SK-N-SH (cell line): ENCODE data around the gene GDPD5.

Experiments
- ELF1 ChIP-seq: IDR thresholded peaks from 2 replicates; pipeline ENCODE4 v1.4.0; 2012
- EP300 ChIP-seq, 2 experiments: IDR thresholded peaks; 2 replicates each; pipeline versions ENCODE4 v1.4.0 to v1.6.1; 2012; ENCODE audit warnings: borderline replicate concordance in 1 of 2, low read depth in 1 of 2, low read length in 1 of 2
- FOXJ3 ChIP-seq: sonication (generic); formaldehyde crosslinking; IDR thresholded peaks from 2 replicates; pipeline ENCODE4 v1.5.1; 2020; ENCODE audit warnings: mild to moderate bottlenecking, missing genetic modification reagents
- FOXM1 ChIP-seq: IDR thresholded peaks from 2 replicates; pipeline ENCODE4 v1.4.0; 2012; ENCODE audit warnings: low read depth, mild to moderate bottlenecking
- JUND ChIP-seq: IDR thresholded peaks from 2 replicates; pipeline ENCODE4 v1.4.0; 2012
- MXI1 ChIP-seq: IDR thresholded peaks from 2 replicates; pipeline ENCODE4 v1.6.1; 2012; ENCODE audit warnings: mild to moderate bottlenecking, low read depth, low read length, improper control_type of control experiment
- NFIC ChIP-seq: IDR thresholded peaks from 2 replicates; pipeline ENCODE4 v1.4.0; 2012; ENCODE audit warnings: borderline replicate concordance
- POLR2AphosphoS5 ChIP-seq: IDR thresholded peaks from 2 replicates; pipeline ENCODE4 v1.6.1; 2012; ENCODE audit warnings: low read depth, low read length
- RAD21 ChIP-seq: IDR thresholded peaks from 2 replicates; pipeline ENCODE4 v1.6.1; 2012; ENCODE audit warnings: mild to moderate bottlenecking, low read length
- RXRA ChIP-seq: IDR thresholded peaks from 2 replicates; pipeline ENCODE4 v1.4.0; 2012; ENCODE audit warnings: low read depth, mild to moderate bottlenecking, borderline replicate concordance
- TAF1 ChIP-seq: IDR thresholded peaks from 2 replicates; pipeline ENCODE4 v1.6.1; 2012; ENCODE audit warnings: low read depth, mild to moderate bottlenecking, low read length, moderate library complexity, borderline replicate concordance
- TF ChIP-seq, protein P1 (sequence below): fragments of 200-600 bp; sonication (generic); IDR thresholded peaks from 2 replicates; pipeline ENCODE4 v1.6.1; 2017; ENCODE audit warnings: antibody characterized with exemption, mild to moderate bottlenecking, moderate library complexity
- TF ChIP-seq, protein P2 (sequence below): fragments of 150-350 bp; IDR thresholded peaks from 2 replicates; pipeline ENCODE4 v1.6.1; 2017; ENCODE audit warnings: antibody characterized with exemption, low read length, low read depth, borderline replicate concordance
- TF ChIP-seq, protein P3 (sequence below): IDR thresholded peaks from 2 replicates; pipeline ENCODE4 v1.4.0; 2012; ENCODE audit warnings: low read depth

DNA sequence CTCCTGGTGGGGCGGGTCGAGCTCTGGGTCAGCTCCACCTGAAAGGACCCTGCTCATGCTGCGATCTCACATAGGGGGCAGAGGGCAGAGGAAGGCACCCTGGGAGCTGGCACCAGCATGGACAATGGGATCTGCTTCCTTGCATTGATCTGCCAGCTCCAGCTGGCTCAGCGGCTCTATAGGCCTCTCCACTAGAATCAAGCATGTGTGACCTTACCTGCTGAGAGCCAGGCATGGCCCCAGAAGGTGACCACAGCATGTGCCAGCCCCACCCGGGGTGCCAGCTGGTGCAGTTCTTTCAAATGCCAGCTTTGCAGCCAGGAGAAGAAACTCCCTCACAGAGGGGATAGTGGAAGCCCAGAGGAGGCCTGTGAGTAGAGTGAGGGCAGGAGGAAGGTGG, 70.8 kb downstream of the GDPD5 start:
- TF ChIP-seq, protein P1, sequence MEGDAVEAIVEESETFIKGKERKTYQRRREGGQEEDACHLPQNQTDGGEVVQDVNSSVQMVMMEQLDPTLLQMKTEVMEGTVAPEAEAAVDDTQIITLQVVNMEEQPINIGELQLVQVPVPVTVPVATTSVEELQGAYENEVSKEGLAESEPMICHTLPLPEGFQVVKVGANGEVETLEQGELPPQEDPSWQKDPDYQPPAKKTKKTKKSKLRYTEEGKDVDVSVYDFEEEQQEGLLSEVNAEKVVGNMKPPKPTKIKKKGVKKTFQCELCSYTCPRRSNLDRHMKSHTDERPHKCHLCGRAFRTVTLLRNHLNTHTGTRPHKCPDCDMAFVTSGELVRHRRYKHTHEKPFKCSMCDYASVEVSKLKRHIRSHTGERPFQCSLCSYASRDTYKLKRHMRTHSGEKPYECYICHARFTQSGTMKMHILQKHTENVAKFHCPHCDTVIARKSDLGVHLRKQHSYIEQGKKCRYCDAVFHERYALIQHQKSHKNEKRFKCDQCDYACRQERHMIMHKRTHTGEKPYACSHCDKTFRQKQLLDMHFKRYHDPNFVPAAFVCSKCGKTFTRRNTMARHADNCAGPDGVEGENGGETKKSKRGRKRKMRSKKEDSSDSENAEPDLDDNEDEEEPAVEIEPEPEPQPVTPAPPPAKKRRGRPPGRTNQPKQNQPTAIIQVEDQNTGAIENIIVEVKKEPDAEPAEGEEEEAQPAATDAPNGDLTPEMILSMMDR = no peak
- TF ChIP-seq, protein P2, sequence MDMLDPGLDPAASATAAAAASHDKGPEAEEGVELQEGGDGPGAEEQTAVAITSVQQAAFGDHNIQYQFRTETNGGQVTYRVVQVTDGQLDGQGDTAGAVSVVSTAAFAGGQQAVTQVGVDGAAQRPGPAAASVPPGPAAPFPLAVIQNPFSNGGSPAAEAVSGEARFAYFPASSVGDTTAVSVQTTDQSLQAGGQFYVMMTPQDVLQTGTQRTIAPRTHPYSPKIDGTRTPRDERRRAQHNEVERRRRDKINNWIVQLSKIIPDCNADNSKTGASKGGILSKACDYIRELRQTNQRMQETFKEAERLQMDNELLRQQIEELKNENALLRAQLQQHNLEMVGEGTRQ = no peak
- TF ChIP-seq FOXJ3 (CRISPR knock-in tag) (no peak), FOXM1 (no peak), RAD21 (no peak), TAF1 (no peak), ELF1 (no peak), POLR2AphosphoS5 (no peak), MXI1 (no peak), JUND (no peak), NFIC (no peak), RXRA (no peak), EP300 (IDR thresholded peaks at IDR 0.05; ENCODE audit: borderline replicate concordance in 1 of 2, low read depth in 1 of 2, low read length in 1 of 2) (no peak)
- TF ChIP-seq, protein P3, sequence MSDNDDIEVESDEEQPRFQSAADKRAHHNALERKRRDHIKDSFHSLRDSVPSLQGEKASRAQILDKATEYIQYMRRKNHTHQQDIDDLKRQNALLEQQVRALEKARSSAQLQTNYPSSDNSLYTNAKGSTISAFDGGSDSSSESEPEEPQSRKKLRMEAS = no peak
